Measurements from ENCODE around the gene PGP.

DNA sequence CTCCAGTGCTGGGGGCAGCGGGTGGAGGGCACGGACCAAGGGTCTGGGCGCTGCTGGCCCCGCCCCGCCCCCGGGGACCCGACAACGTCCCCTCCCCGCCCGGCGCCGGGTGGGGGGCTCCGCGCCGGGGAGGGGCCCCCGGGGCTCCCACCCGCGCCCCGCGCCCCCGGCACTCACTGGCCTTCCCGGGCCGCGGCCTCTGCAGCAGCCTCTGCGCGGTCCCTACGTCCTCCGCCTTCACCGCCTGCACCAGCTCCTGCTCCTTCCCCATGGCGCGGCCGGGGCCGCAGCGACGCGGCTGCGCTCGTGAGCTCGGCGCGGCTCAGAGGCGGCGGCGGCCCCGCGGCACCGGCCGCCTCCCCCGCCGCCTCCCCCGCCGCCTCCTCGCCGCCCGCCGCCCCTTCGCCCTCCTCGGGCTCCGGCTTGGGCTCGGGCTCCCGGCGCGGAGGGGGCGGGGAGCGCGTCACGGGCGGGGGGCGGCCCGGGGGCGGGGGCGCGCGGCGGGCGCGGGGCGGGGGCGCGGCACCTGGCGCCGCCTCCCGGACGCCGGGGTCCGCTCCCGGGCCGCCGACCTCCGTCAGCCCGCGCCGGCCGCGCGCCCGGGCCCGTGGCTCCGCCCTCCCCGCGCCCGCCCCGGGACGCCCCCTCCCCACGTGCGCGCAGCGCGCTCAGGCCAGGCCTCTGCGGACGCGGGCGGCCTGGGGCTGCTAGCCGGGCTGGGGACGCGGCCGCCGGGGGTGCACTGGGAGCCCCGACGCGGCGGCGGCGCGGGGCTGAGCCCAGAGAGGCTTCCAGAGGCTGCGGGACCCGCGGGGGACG, 18.3 kb downstream of the PGP start, which contains the start of gene CASKIN1:
- TF ChIP-seq POLR2AphosphoS5 (IDR thresholded peaks at IDR 0.05; ENCODE audit: borderline replicate concordance, low read depth, low read length) (no peak), EZH2 (IDR thresholded peaks at IDR 0.05) (no peak)

Data from SK-N-MC (cell line).